Stimulated activated CD4-positive, alpha-beta T cell treated with anti-CD3 and anti-CD28 coated beads, Interleukin-2, amount 100 ng/mL, for 24 hours (primary cell): ENCODE data around the gene UBE2K.
"Not testable (repeated sequence)": the region's sequence is repeated elsewhere in the genome, so short reads cannot be mapped to it uniquely, and the experiment has no call there.

Source experiments
- DNase-seq, 2 donors: peaks; one replicate each; pipeline ENCODE4 v3.0.0-alpha.2; 2020

UBE2K gene

DNA sequence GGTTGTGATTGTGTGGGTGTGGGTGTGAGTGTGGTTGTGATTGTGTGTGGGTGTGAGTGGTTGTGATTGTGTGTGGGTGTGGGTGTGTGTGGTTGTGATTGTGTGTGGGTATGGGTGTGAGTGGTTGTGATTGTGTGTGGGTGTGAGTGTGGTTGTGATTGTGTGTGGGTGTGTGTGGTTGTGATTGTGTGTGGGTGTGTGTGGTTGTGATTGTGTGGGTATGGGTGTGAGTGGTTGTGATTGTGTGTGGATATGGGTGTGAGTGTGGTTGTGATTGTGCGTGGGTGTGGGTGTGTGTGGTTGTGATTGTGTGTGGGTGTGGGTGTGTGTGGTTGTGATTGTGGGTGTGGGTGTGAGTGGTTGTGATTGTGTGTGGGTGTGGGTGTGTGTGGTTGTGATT is 115.1 kb downstream of the UBE2K start:
- DNase-seq, result not testable (repeated sequence)

GRCh38 chr4:39813761-39814160 is 115.8 kb downstream of the UBE2K start:
- DNase-seq, result not testable (repeated sequence)

GRCh38 chr4:39814403-39815185 is 116.7 kb downstream of the UBE2K start:
- peak in 1 of 2 donors; percentile 13 for DNase-seq

GRCh38 chr4:39818646-39819045 is 120.7 kb downstream of the UBE2K start:
- no peak for DNase-seq

- DNase-seq, result no peak
These were observed 122.2 kb downstream of the UBE2K start for GRCh38 chr4:39820186-39820585.

- DNase-seq, result no peak
These were observed 124.0 kb downstream of the UBE2K start for GRCh38 chr4:39821951-39822350.

- DNase-seq, result no peak
These were observed 124.7 kb downstream of the UBE2K start for GRCh38 chr4:39822662-39823061.

- no peak for DNase-seq
These were observed 125.3 kb downstream of the UBE2K start for GRCh38 chr4:39823191-39823590.

GRCh38 chr4:39825090-39825489 is 127.2 kb downstream of the UBE2K start:
- DNase-seq, result no peak

GRCh38 chr4:39825741-39826231 is 127.8 kb downstream of the UBE2K start:
- DNase-seq, result no peak
